ENCODE results near the gene COPG2. TPM values are rescaled to one million over a fixed set of nuclear protein-coding genes. Genes with fewer than 3 reads are reported as not detected.
"Not testable (repeated sequence)": the region's sequence is repeated elsewhere in the genome, so short reads cannot be mapped to it uniquely, and the experiment has no call there.

COPG2 gene
- total RNA-seq, 1 experiment from 2014 or later = 77.7 TPM

GRCh38 chr7:130585932-130586331 lies 82.6 kb downstream of the COPG2 start:
- DNase-seq; H3K18ac ChIP-seq (ENCODE audit: insufficient read length, low read depth, low read length); H3K27me3 ChIP-seq (ENCODE audit: insufficient read depth, low read length); H4K8ac ChIP-seq (replicated peaks; ENCODE audit: insufficient read length, low read depth, low read length); H2BK12ac ChIP-seq (ENCODE audit: insufficient read length, low read depth, low read length); H3K9ac ChIP-seq (ENCODE audit: extremely low read depth, insufficient read length, low read length); H3K4me3 Mint-ChIP-seq; H2BK20ac ChIP-seq (ENCODE audit: low read depth, low read length, poor library complexity, severe bottlenecking); H3K23me2 ChIP-seq (ENCODE audit: insufficient read length, low read depth, low read length, poor library complexity, severe bottlenecking); H3K4ac ChIP-seq (ENCODE audit: low read depth, low read length); H3K4me1 Mint-ChIP-seq; H2BK15ac ChIP-seq (ENCODE audit: low read depth, low read length); H2BK5ac ChIP-seq (ENCODE audit: insufficient read length, low read length); H2BK120ac ChIP-seq (ENCODE audit: low read depth, low read length, poor library complexity, severe bottlenecking); H3K27ac Mint-ChIP-seq; H3K79me2 ChIP-seq (ENCODE audit: insufficient read depth, low read length); H2AK5ac ChIP-seq (ENCODE audit: insufficient read length, low read length); H3K27me3 Mint-ChIP-seq (ENCODE audit: low read depth); H3K4me2 ChIP-seq (ENCODE audit: insufficient read depth, insufficient read length, low read length); H3K27ac ChIP-seq (ENCODE audit: insufficient read length, low read depth, low read length); H4K5ac ChIP-seq (ENCODE audit: insufficient read length, low read depth, low read length); H3K4me1 ChIP-seq (ENCODE audit: insufficient read depth, low read length); H3K9me3 ChIP-seq (ENCODE audit: control insufficient read depth, low read depth, low read length); H2AFZ ChIP-seq (ENCODE audit: low read length); H3K56ac ChIP-seq (ENCODE audit: insufficient read length, low read depth, low read length); H3K14ac ChIP-seq (ENCODE audit: insufficient read depth, low read length); H4K20me1 ChIP-seq (ENCODE audit: control insufficient read depth, insufficient read depth, insufficient read length); H3K79me1 ChIP-seq (ENCODE audit: insufficient read depth, low read depth, low read length, poor library complexity, severe bottlenecking); H3K23ac ChIP-seq (ENCODE audit: insufficient read length, low read depth, low read length); H4K91ac ChIP-seq (ENCODE audit: insufficient read length, low read depth, low read length); H3T11ph ChIP-seq (ENCODE audit: low read length): not testable (repeated sequence)
- WGBS (ENCODE audit: extremely low coverage, insufficient read length, low lambda C conversion rate) = no CpG with 5 or more reads among the region's 2 CpGs
- Mint-ChIP-seq H3K36me3 (ENCODE audit: insufficient read depth in 1 of 3, low read depth in 3 of 3) (peaks cover 16 to 30% (median 21%) of the 10 kb centered on the region in 3 experiments), H3K9me3 (peaks cover 22 to 23% of the 10 kb centered on the region in 2 experiments)

GRCh38 chr7:130575110-130575509 lies 93.4 kb downstream of the COPG2 start:
- H3K27ac Mint-ChIP-seq; H3K23me2 ChIP-seq (ENCODE audit: insufficient read length, low read depth, low read length, poor library complexity, severe bottlenecking); DNase-seq: not testable (repeated sequence)

More at GRCh38 chr7:130575110-130575509, 93.4 kb downstream of the COPG2 start:
- not testable (repeated sequence) for H3K27me3 Mint-ChIP-seq (ENCODE audit: low read depth); H3T11ph ChIP-seq (ENCODE audit: low read length); H2BK12ac ChIP-seq (ENCODE audit: insufficient read length, low read depth, low read length); H2BK20ac ChIP-seq (ENCODE audit: low read depth, low read length, poor library complexity, severe bottlenecking); H3K4me2 ChIP-seq (ENCODE audit: insufficient read depth, insufficient read length, low read length); H4K91ac ChIP-seq (ENCODE audit: insufficient read length, low read depth, low read length); H3K56ac ChIP-seq (ENCODE audit: insufficient read length, low read depth, low read length); H3K27me3 ChIP-seq (ENCODE audit: insufficient read depth, low read length); H3K18ac ChIP-seq (ENCODE audit: insufficient read length, low read depth, low read length); H3K23ac ChIP-seq (ENCODE audit: insufficient read length, low read depth, low read length); H2AFZ ChIP-seq (ENCODE audit: low read length); H3K79me1 ChIP-seq (ENCODE audit: insufficient read depth, low read depth, low read length, poor library complexity, severe bottlenecking); H3K4ac ChIP-seq (ENCODE audit: low read depth, low read length); H2BK5ac ChIP-seq (ENCODE audit: insufficient read length, low read length); H2AK5ac ChIP-seq (ENCODE audit: insufficient read length, low read length); H3K4me3 Mint-ChIP-seq; H2BK15ac ChIP-seq (ENCODE audit: low read depth, low read length); H4K5ac ChIP-seq (ENCODE audit: insufficient read length, low read depth, low read length); H4K20me1 ChIP-seq (ENCODE audit: control insufficient read depth, insufficient read depth, insufficient read length); H3K14ac ChIP-seq (ENCODE audit: insufficient read depth, low read length); H2BK120ac ChIP-seq (ENCODE audit: low read depth, low read length, poor library complexity, severe bottlenecking); H3K27ac ChIP-seq (ENCODE audit: insufficient read length, low read depth, low read length); H3K4me1 ChIP-seq (ENCODE audit: insufficient read depth, low read length); H4K8ac ChIP-seq (replicated peaks; ENCODE audit: insufficient read length, low read depth, low read length); H3K9me3 ChIP-seq (ENCODE audit: control insufficient read depth, low read depth, low read length); H3K9ac ChIP-seq (ENCODE audit: extremely low read depth, insufficient read length, low read length); H3K79me2 ChIP-seq (ENCODE audit: insufficient read depth, low read length)
- Mint-ChIP-seq H3K9me3 (peaks cover 12 to 17% of the 10 kb centered on the region in 2 experiments; a peak in 4 of 5 replicates), H3K4me1 (peaks cover 25 to 27% of the 10 kb centered on the region in 2 experiments), H3K36me3 (ENCODE audit: insufficient read depth in 1 of 3, low read depth in 3 of 3) (peaks cover 0 to 22% (median 8%) of the 10 kb centered on the region in 3 experiments; a peak in 5 of 7 replicates)
- no CpG with 5 or more reads among the region's 3 CpGs for WGBS (ENCODE audit: extremely low coverage, insufficient read length, low lambda C conversion rate)
